Measurements from ENCODE around the gene DRG2.

Gene DRG2

DNA sequence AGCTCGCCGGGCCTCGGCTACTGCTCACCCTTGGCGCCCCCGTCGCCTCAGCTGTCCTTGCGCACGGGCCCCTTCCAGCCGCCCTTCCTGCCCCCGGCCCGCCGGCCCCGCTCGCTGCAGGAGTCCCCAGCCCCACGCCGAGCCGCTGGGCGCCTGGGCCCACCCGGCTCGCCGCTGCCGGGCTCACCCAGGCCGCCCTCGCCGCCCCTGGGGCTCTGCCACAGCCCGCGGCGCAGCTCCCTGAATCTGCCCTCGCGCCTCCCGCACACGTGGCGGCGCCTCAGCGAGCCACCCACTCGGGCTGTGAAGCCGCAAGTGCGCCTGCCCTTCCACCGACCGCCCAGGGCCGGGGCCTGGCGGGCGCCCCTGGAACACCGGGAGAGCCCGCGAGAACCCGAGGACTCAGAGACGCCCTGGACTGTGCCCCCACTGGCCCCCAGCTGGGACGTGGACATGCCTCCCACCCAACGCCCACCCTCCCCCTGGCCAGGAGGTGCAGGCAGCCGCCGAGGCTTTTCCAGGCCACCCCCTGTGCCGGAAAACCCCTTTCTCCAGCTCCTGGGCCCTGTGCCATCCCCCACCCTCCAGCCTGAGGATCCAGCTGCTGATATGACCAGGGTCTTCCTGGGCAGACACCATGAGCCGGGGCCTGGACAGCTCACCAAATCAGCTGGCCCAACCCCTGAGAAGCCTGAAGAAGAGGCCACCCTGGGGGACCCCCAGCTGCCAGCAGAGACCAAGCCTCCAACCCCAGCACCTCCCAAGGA is 33.6 kb downstream of the DRG2 start:
- H3K36me3 ChIP-seq (ENCODE audit: control insufficient read depth in 1 of 2, insufficient read depth in 2 of 2, low read length in 2 of 2), result no peaks in the 10 kb centered on the region
- no peak overlapping the region for H3K27ac ChIP-seq (ENCODE audit: low read depth, low read length)
- no peak overlapping the region for H3K4me3 ChIP-seq (ENCODE audit: low read depth in 1 of 2, low read length in 2 of 2)
- no peaks in the 10 kb centered on the region for H3K4me1 ChIP-seq (ENCODE audit: control insufficient read depth in 1 of 2, insufficient read depth in 2 of 2, low read length in 2 of 2)
- no peaks in the 10 kb centered on the region for H3K9me3 ChIP-seq (ENCODE audit: control insufficient read depth in 1 of 2, low read length in 2 of 2)
- no peak overlapping the region for H3K9ac ChIP-seq (ENCODE audit: low read depth in 1 of 2, low read length in 2 of 2)
- no peaks in the 10 kb centered on the region for H3K27me3 ChIP-seq (ENCODE audit: control insufficient read depth in 1 of 2, insufficient read depth in 2 of 2, low read length in 2 of 2)

DNA sequence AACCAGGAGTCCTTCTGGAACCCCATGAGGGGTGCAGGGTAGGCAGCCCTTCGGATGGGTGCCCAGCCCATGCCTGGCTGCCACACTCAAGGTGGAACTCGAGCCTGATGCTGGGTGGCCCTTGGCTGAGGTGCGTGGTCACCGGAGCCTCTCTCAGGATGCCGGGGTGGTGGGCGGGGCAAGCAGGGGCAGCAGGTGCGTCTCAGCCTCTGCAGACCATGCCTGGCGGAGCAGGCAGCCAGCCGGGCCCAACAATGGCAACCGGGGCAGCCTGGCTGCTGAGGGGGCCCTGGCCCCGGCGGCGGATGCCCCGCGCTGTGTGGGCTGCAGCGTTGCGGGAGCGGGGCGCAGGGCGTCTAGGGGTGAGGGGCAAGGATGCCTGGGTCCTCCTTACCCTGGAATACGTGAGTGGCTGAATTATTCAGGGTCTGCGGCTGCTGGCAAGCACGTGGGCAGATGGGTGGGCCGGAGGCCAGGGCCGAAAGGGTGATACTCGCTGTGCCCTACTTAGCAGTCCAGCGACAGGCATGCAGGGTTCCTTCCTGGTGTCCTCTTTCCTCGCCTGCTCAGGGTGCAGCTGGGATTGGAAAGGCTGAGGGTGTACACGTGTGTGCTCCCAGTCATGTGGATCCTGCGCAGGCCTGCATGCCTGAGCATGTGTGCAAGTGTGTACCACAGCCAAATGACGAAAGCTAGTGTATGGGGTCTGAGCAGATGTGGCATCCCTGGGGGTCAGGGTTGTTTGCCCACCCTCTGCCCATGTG is 35.4 kb downstream of the DRG2 start:
- Histone ChIP-seq H3K9me3 (ENCODE audit: control insufficient read depth in 1 of 2, low read length in 2 of 2) (no peaks in the 10 kb centered on the region), H3K4me3 (ENCODE audit: low read depth in 1 of 2, low read length in 2 of 2) (no peak overlapping the region), H3K27ac (ENCODE audit: low read depth, low read length) (no peak overlapping the region)

DNA sequence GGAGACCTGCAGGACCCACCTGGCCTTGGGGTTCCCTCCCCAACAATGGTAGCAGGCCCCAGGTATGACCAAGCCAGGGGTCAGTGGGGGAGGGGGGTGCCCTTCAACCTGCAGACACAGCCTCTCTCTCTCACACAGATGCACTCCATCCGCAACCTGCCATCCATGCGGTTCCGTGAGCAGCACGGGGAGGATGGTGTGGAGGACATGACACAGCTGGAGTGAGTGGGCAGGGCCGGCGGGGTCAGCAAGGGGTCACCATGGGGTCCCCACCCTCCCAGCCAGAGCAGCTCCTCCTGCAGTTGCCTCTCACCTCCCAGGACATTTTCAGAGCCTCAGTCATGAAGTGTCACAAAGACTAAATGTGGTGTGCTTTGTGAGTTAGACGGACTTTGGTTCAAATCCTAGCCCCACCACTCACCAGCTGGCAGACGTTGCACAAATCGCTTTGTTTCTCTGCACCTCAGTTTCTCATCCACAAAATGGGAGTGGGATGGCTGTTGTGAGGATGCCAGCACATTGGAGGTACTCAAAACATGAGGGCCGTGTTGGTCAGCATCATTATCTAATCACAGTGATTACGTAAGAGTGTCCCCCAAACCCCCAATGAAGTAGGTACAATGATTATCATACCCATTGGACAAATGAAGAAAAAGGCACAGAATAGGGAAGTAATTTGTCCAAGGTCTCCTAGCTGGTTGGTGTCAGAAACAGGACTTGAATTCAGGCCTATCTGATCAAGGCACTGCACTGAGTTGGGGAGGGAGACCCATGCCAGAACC is 36.8 kb downstream of the DRG2 start:
- Histone ChIP-seq H3K36me3 (ENCODE audit: control insufficient read depth in 1 of 2, insufficient read depth in 2 of 2, low read length in 2 of 2) (no peaks in the 10 kb centered on the region), H3K4me1 (ENCODE audit: control insufficient read depth in 1 of 2, insufficient read depth in 2 of 2, low read length in 2 of 2) (no peaks in the 10 kb centered on the region), H3K9ac (ENCODE audit: low read depth in 1 of 2, low read length in 2 of 2) (no peak overlapping the region), H3K27ac (ENCODE audit: low read depth, low read length) (no peak overlapping the region), H3K9me3 (ENCODE audit: control insufficient read depth in 1 of 2, low read length in 2 of 2) (no peaks in the 10 kb centered on the region), H3K4me3 (ENCODE audit: low read depth in 1 of 2, low read length in 2 of 2) (no peak overlapping the region), H3K27me3 (ENCODE audit: control insufficient read depth in 1 of 2, insufficient read depth in 2 of 2, low read length in 2 of 2) (no peaks in the 10 kb centered on the region)

More for the DNA sequence above, 35.4 kb downstream of the DRG2 start:
- no peaks in the 10 kb centered on the region for H3K36me3 ChIP-seq (ENCODE audit: control insufficient read depth in 1 of 2, insufficient read depth in 2 of 2, low read length in 2 of 2)
- no peaks in the 10 kb centered on the region for H3K4me1 ChIP-seq (ENCODE audit: control insufficient read depth in 1 of 2, insufficient read depth in 2 of 2, low read length in 2 of 2)
- no peak overlapping the region for H3K9ac ChIP-seq (ENCODE audit: low read depth in 1 of 2, low read length in 2 of 2)
- no peaks in the 10 kb centered on the region for H3K27me3 ChIP-seq (ENCODE audit: control insufficient read depth in 1 of 2, insufficient read depth in 2 of 2, low read length in 2 of 2)

DNA sequence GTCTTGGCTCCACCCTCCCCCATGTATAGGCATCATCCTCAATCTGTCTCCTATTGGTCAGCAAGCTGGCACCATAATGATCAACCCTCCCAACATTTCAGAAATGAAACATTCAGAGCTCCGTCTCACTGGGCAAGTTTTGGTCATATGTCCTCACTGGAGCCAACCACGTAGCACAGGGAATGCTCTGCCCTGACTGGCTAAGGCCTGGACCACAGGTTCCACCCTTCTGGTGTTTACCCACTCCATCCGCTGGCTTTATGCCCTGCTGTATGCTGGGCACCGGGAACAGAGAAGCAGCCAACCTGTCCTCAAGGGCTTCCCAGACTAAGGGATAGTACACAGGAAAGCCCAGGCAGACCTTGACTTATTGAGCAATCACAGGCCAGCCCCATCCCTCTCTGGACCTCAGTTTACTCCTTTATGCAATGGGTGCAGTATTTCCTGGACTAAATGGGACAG is 41.3 kb downstream of the DRG2 start:
- Histone ChIP-seq H3K36me3 (ENCODE audit: control insufficient read depth in 1 of 2, insufficient read depth in 2 of 2, low read length in 2 of 2) (no peaks in the 10 kb centered on the region), H3K9ac (ENCODE audit: low read depth in 1 of 2, low read length in 2 of 2) (no peak overlapping the region), H3K27me3 (ENCODE audit: control insufficient read depth in 1 of 2, insufficient read depth in 2 of 2, low read length in 2 of 2) (peaks cover 0 to 3% of the 10 kb centered on the region in 2 donors), H3K4me3 (ENCODE audit: low read depth in 1 of 2, low read length in 2 of 2) (no peak overlapping the region), H3K27ac (ENCODE audit: low read depth, low read length) (no peak overlapping the region), H3K9me3 (ENCODE audit: control insufficient read depth in 1 of 2, low read length in 2 of 2) (no peaks in the 10 kb centered on the region), H3K4me1 (ENCODE audit: control insufficient read depth in 1 of 2, insufficient read depth in 2 of 2, low read length in 2 of 2) (no peaks in the 10 kb centered on the region)

DNA sequence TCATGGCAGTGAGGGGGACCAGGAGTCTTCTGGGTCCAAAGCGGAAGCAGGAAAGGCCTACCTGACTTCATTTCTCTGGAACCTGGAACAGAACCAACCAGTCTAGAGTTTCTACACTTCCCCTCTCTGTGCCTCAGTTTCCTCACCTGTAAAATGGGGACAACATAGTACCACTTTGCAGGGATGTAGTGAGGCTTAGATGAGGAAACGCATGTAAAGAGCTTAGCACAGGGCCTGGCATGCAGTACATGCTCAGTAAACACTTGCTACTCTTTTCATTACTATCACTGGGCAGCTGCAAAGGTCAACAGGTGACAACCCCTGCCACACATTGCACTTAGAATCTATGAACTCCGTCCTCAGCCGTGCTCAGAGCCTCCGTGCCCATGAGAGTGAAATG is 45.0 kb downstream of the DRG2 start:
- Histone ChIP-seq H3K4me1 (ENCODE audit: control insufficient read depth in 1 of 2, insufficient read depth in 2 of 2, low read length in 2 of 2) (no peaks in the 10 kb centered on the region), H3K27me3 (ENCODE audit: control insufficient read depth in 1 of 2, insufficient read depth in 2 of 2, low read length in 2 of 2) (peaks cover 0 to 6% of the 10 kb centered on the region in 2 donors), H3K4me3 (ENCODE audit: low read depth in 1 of 2, low read length in 2 of 2) (no peak overlapping the region), H3K27ac (ENCODE audit: low read depth, low read length) (no peak overlapping the region), H3K9me3 (ENCODE audit: control insufficient read depth in 1 of 2, low read length in 2 of 2) (no peaks in the 10 kb centered on the region), H3K9ac (ENCODE audit: low read depth in 1 of 2, low read length in 2 of 2) (no peak overlapping the region), H3K36me3 (ENCODE audit: control insufficient read depth in 1 of 2, insufficient read depth in 2 of 2, low read length in 2 of 2) (no peaks in the 10 kb centered on the region)

DNA sequence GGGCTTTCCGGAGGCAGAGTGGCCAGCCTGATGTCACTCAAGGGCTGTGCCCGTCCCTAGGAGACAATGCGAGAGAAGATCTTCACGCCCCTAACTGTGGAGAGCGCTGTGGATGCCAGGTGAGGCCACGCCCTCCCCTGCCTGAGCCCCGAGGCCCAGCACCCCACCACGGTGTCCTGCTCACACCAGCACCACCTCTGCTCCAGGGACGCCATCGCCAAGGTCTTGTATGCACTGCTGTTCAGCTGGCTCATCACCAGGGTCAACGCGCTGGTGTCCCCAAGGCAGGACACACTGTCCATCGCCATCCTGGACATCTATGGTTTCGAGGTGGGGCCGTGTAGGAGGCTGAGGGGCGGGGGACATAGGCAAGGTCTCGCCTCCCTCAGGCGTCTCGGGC is 48.6 kb downstream of the DRG2 start:
- H3K27me3 ChIP-seq (ENCODE audit: control insufficient read depth in 1 of 2, insufficient read depth in 2 of 2, low read length in 2 of 2), result peaks cover 0 to 9% of the 10 kb centered on the region in 2 donors
- H3K9me3 ChIP-seq (ENCODE audit: control insufficient read depth in 1 of 2, low read length in 2 of 2), result no peaks in the 10 kb centered on the region
- H3K36me3 ChIP-seq (ENCODE audit: control insufficient read depth in 1 of 2, insufficient read depth in 2 of 2, low read length in 2 of 2), result no peaks in the 10 kb centered on the region
- no peaks in the 10 kb centered on the region for H3K4me1 ChIP-seq (ENCODE audit: control insufficient read depth in 1 of 2, insufficient read depth in 2 of 2, low read length in 2 of 2)
- no peak overlapping the region for H3K9ac ChIP-seq (ENCODE audit: low read depth in 1 of 2, low read length in 2 of 2)
- H3K4me3 ChIP-seq (ENCODE audit: low read depth in 1 of 2, low read length in 2 of 2), result no peak overlapping the region
- no peak overlapping the region for H3K27ac ChIP-seq (ENCODE audit: low read depth, low read length)

DNA sequence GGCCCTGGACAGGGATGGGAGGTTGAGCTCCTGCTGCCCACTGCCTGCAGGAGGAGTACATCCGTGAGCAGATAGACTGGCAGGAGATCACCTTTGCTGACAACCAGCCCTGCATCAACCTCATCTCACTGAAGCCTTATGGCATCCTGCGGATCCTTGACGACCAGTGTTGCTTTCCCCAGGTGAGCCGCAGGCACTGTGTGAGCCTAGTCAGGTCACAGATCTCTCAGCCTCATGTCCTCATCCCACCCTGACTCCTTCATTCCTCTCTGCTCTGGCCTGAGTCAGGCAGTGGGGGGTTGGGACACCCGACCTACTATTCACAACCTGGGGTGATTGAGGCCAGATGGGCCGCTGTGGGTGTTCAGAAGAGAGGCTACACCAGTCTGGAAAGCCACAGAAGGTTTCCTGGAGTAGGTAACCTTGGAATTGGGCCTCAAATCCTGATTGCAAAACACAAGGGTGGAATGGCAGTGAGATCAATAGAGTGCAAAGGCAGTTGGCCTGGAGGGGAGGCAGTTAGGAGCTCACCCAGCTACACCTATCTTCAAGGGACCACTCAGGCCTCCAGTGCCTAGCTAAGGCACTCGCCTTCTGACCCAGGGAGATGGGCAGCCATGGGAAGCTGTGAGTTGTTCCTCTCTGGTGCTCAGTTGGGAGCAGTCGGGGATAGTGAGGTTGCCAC is 50.5 kb downstream of the DRG2 start:
- H3K4me1 ChIP-seq (ENCODE audit: control insufficient read depth in 1 of 2, insufficient read depth in 2 of 2, low read length in 2 of 2), result peaks cover 0 to 3% of the 10 kb centered on the region in 2 donors
- no peak overlapping the region for H3K27ac ChIP-seq (ENCODE audit: low read depth, low read length)
- no peaks in the 10 kb centered on the region for H3K9me3 ChIP-seq (ENCODE audit: control insufficient read depth in 1 of 2, low read length in 2 of 2)
- H3K27me3 ChIP-seq (ENCODE audit: control insufficient read depth in 1 of 2, insufficient read depth in 2 of 2, low read length in 2 of 2), result peaks cover 0 to 15% of the 10 kb centered on the region in 2 donors
- H3K36me3 ChIP-seq (ENCODE audit: control insufficient read depth in 1 of 2, insufficient read depth in 2 of 2, low read length in 2 of 2), result no peaks in the 10 kb centered on the region
- no peak overlapping the region for H3K9ac ChIP-seq (ENCODE audit: low read depth in 1 of 2, low read length in 2 of 2)
- H3K4me3 ChIP-seq (ENCODE audit: low read depth in 1 of 2, low read length in 2 of 2), result no peak overlapping the region

DNA sequence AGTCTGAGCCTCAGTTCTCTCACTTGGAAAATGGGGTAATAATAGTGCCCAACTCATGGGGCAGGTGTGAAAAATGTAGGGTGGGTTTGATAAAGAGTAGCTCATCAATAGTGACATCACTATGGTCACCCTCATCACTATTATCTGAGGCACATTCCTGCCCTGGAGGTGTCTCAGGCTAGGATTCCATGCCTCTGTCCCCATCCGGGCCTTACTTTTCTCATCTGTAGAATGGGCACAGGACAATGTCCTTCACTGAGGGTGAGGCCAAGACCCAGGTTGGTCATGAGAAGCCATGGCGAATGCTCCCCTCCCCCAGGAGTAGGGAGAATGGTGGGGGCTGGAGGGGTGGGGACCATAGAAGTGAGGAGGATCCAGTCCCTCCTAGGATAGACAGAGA is 51.3 kb downstream of the DRG2 start:
- no peak overlapping the region for H3K4me3 ChIP-seq (ENCODE audit: low read depth in 1 of 2, low read length in 2 of 2)
- peaks cover 0 to 16% of the 10 kb centered on the region in 2 donors for H3K27me3 ChIP-seq (ENCODE audit: control insufficient read depth in 1 of 2, insufficient read depth in 2 of 2, low read length in 2 of 2)
- no peaks in the 10 kb centered on the region for H3K9me3 ChIP-seq (ENCODE audit: control insufficient read depth in 1 of 2, low read length in 2 of 2)
- no peak overlapping the region for H3K27ac ChIP-seq (ENCODE audit: low read depth, low read length)
- H3K36me3 ChIP-seq (ENCODE audit: control insufficient read depth in 1 of 2, insufficient read depth in 2 of 2, low read length in 2 of 2), result no peaks in the 10 kb centered on the region
- H3K9ac ChIP-seq (ENCODE audit: low read depth in 1 of 2, low read length in 2 of 2), result no peak overlapping the region
- peaks cover 0 to 3% of the 10 kb centered on the region in 2 donors for H3K4me1 ChIP-seq (ENCODE audit: control insufficient read depth in 1 of 2, insufficient read depth in 2 of 2, low read length in 2 of 2)

DNA sequence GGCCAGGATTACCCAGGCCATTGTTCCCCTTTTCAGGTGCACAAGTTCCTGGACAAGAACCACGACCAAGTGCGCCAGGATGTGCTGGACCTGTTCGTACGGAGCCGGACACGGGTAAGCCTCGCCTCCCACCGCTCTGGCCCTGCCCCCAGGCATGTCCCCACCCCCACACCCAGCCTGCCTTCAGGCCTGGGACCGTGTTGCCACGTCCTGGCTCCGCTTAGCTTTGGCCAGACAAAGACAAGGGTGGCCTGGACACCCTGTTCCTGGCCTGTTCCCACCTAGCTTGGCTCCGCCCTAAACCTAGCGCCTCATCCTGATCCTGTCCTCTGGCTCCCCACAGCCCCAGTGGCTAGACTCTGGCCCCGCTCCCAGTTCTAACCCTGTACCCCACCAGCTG is 51.8 kb downstream of the DRG2 start:
- H3K4me1 ChIP-seq (ENCODE audit: control insufficient read depth in 1 of 2, insufficient read depth in 2 of 2, low read length in 2 of 2), result peaks cover 0 to 3% of the 10 kb centered on the region in 2 donors
- H3K27me3 ChIP-seq (ENCODE audit: control insufficient read depth in 1 of 2, insufficient read depth in 2 of 2, low read length in 2 of 2), result peaks cover 0 to 16% of the 10 kb centered on the region in 2 donors
- H3K36me3 ChIP-seq (ENCODE audit: control insufficient read depth in 1 of 2, insufficient read depth in 2 of 2, low read length in 2 of 2), result no peaks in the 10 kb centered on the region
- H3K27ac ChIP-seq (ENCODE audit: low read depth, low read length), result no peak overlapping the region
- H3K9ac ChIP-seq (ENCODE audit: low read depth in 1 of 2, low read length in 2 of 2), result no peak overlapping the region
- no peak overlapping the region for H3K4me3 ChIP-seq (ENCODE audit: low read depth in 1 of 2, low read length in 2 of 2)
- no peaks in the 10 kb centered on the region for H3K9me3 ChIP-seq (ENCODE audit: control insufficient read depth in 1 of 2, low read length in 2 of 2)
